ENCODE data around the gene MXD3.
"Not testable (repeated sequence)": the region's sequence is repeated elsewhere in the genome, so short reads cannot be mapped to it uniquely, and the experiment has no call there.

Gene MXD3

GRCh38 chr5:177346820-177347219 lies 35.1 kb upstream of the MXD3 start:
- ChIA-PET POLR2A (no interaction called here), CTCF (interaction anchor here (0.8 to 2.2 kb wide), 7 partner anchors 10 to 111 kb away, joined by 3 to 10 read pairs (median 5); no protein-coding TSS in a partner anchor)
- no peak for TF ChIP-seq CTCF (IDR thresholded peaks at IDR 0.05; ENCODE audit: control extremely low read depth, extremely low read depth, low read depth, missing control alignments)
- no peak for DNase-seq (ENCODE audit: extremely low spot score)

GRCh38 chr5:177344891-177345290 lies 33.2 kb upstream of the MXD3 start:
- no peak for DNase-seq (ENCODE audit: extremely low spot score)
- no peak for TF ChIP-seq CTCF (IDR thresholded peaks at IDR 0.05; ENCODE audit: control extremely low read depth, extremely low read depth, low read depth, missing control alignments)
- CTCF ChIA-PET = interaction anchor here (1.0 to 1.3 kb wide), 2 partner anchors 25 to 36 kb away, joined by 3 read pairs; no protein-coding TSS in a partner anchor
- POLR2A ChIA-PET = no interaction called here

GRCh38 chr5:177343777-177344176 lies 32.1 kb upstream of the MXD3 start:
- ChIA-PET POLR2A (no interaction called here), CTCF (interaction anchor here (1.0 to 2.4 kb wide), 3 partner anchors 17 to 61 kb away, joined by 3 to 6 read pairs (median 4); no protein-coding TSS in a partner anchor)
- TF ChIP-seq CTCF (IDR thresholded peaks at IDR 0.05; ENCODE audit: control extremely low read depth, extremely low read depth, low read depth, missing control alignments) = no peak
- DNase-seq (ENCODE audit: extremely low spot score) = no peak

- DNase-seq (ENCODE audit: extremely low spot score); POLR2A ChIA-PET: not testable (repeated sequence)
- CTCF ChIA-PET = interaction anchor here (1.3 to 2.4 kb wide), 2 partner anchors 39 to 61 kb away, joined by 3 to 6 read pairs; partner anchors contain the start of genes PRELID1 and RAB24
Observed at GRCh38 chr5:177343000-177343399, 31.3 kb upstream of the MXD3 start.

GRCh38 chr5:177339107-177339638 lies 27.5 kb upstream of the MXD3 start:
- CTCF ChIA-PET = interaction anchor here (1.0 to 1.8 kb wide), 5 partner anchors 21 to 679 kb away, joined by 3 to 6 read pairs (median 3); no protein-coding TSS in a partner anchor

GRCh38 chr5:177338251-177339106 lies 26.8 kb upstream of the MXD3 start:
- POLR2A ChIA-PET = no interaction called here
- TF ChIP-seq CTCF (IDR thresholded peaks at IDR 0.05; ENCODE audit: control extremely low read depth, extremely low read depth, low read depth, missing control alignments) = no peak
- no peak for DNase-seq (ENCODE audit: extremely low spot score)
- CTCF ChIA-PET = interaction anchor here (1.0 to 1.8 kb wide), 5 partner anchors 20 to 678 kb away, joined by 3 to 6 read pairs (median 3); no protein-coding TSS in a partner anchor

More at GRCh38 chr5:177339107-177339638, 27.5 kb upstream of the MXD3 start:
- no peak for DNase-seq (ENCODE audit: extremely low spot score)
- no peak for TF ChIP-seq CTCF (IDR thresholded peaks at IDR 0.05; ENCODE audit: control extremely low read depth, extremely low read depth, low read depth, missing control alignments)
- POLR2A ChIA-PET = no interaction called here

Data from GM10248 (cell line).